Measurements from ENCODE around the gene RALGPS1. TPM values are rescaled to one million over a fixed set of nuclear protein-coding genes. Genes with fewer than 3 reads are reported as not detected.
A peak's percentile ranks its signal among the peaks of the same experiment; 100 is the strongest.

RALGPS1 gene
- polyA plus RNA-seq, 2 donors = 3.8 to 6.4 TPM

- 68 to 76% methylated on average over 5 of the region's 5 CpGs for WGBS, 2 donors
- Histone ChIP-seq H3K9me3 (ENCODE audit: control insufficient read depth in 2 of 2, insufficient read depth in 1 of 2, low read depth in 1 of 2, low read length in 1 of 2) (no peaks in the 10 kb centered on the region), H3K4me3 (ENCODE audit: low read depth in 1 of 2, low read length in 2 of 2) (no peak overlapping the region), H3K27me3 (ENCODE audit: control insufficient read depth in 1 of 2, insufficient read depth in 2 of 2, low read length in 2 of 2) (no peaks in the 10 kb centered on the region), H3K36me3 (ENCODE audit: control insufficient read depth in 2 of 2, insufficient read depth in 2 of 2, low read length in 1 of 2) (no peaks in the 10 kb centered on the region), H3K27ac (ENCODE audit: low read depth in 2 of 2, low read length in 1 of 2) (peak overlapping the region in 1 of 2 donors; percentile 9), H3K4me1 (ENCODE audit: control insufficient read depth in 2 of 2, insufficient read depth in 2 of 2, low read length in 1 of 2) (peaks cover 0 to 1% of the 10 kb centered on the region in 2 donors)
These were observed 244.8 kb downstream of the RALGPS1 start for GRCh38 chr9:127159325-127159801.

GRCh38 chr9:127159949-127160610 lies 245.5 kb downstream of the RALGPS1 start:
- WGBS, 2 donors = 86 to 88% methylated on average over 10 of the region's 10 CpGs
- Histone ChIP-seq H3K36me3 (ENCODE audit: control insufficient read depth in 2 of 2, insufficient read depth in 2 of 2, low read length in 1 of 2) (no peaks in the 10 kb centered on the region), H3K9me3 (ENCODE audit: control insufficient read depth in 2 of 2, insufficient read depth in 1 of 2, low read depth in 1 of 2, low read length in 1 of 2) (no peaks in the 10 kb centered on the region), H3K27ac (ENCODE audit: low read depth in 2 of 2, low read length in 1 of 2) (no peak overlapping the region), H3K4me1 (ENCODE audit: control insufficient read depth in 2 of 2, insufficient read depth in 2 of 2, low read length in 1 of 2) (peaks cover 0 to 1% of the 10 kb centered on the region in 2 donors), H3K4me3 (ENCODE audit: low read depth in 1 of 2, low read length in 2 of 2) (no peak overlapping the region), H3K27me3 (ENCODE audit: control insufficient read depth in 1 of 2, insufficient read depth in 2 of 2, low read length in 2 of 2) (no peaks in the 10 kb centered on the region)

- Histone ChIP-seq H3K4me1 (ENCODE audit: control insufficient read depth in 2 of 2, insufficient read depth in 2 of 2, low read length in 1 of 2) (peaks cover 0 to 1% of the 10 kb centered on the region in 2 donors), H3K36me3 (ENCODE audit: control insufficient read depth in 2 of 2, insufficient read depth in 2 of 2, low read length in 1 of 2) (no peaks in the 10 kb centered on the region), H3K27me3 (ENCODE audit: control insufficient read depth in 1 of 2, insufficient read depth in 2 of 2, low read length in 2 of 2) (no peaks in the 10 kb centered on the region), H3K9me3 (ENCODE audit: control insufficient read depth in 2 of 2, insufficient read depth in 1 of 2, low read depth in 1 of 2, low read length in 1 of 2) (no peaks in the 10 kb centered on the region), H3K4me3 (ENCODE audit: low read depth in 1 of 2, low read length in 2 of 2) (no peak overlapping the region), H3K27ac (ENCODE audit: low read depth in 2 of 2, low read length in 1 of 2) (no peak overlapping the region)
- 96 to 99% methylated on average over 9 of the region's 9 CpGs for WGBS, 2 donors
These were observed 246.6 kb downstream of the RALGPS1 start for GRCh38 chr9:127161081-127161624.

- Histone ChIP-seq H3K36me3 (ENCODE audit: control insufficient read depth in 2 of 2, insufficient read depth in 2 of 2, low read length in 1 of 2) (no peaks in the 10 kb centered on the region), H3K4me1 (ENCODE audit: control insufficient read depth in 2 of 2, insufficient read depth in 2 of 2, low read length in 1 of 2) (peaks cover 3 to 9% of the 10 kb centered on the region in 2 donors), H3K27ac (ENCODE audit: low read depth in 2 of 2, low read length in 1 of 2) (no peak overlapping the region), H3K4me3 (ENCODE audit: low read depth in 1 of 2, low read length in 2 of 2) (no peak overlapping the region), H3K9me3 (ENCODE audit: control insufficient read depth in 2 of 2, insufficient read depth in 1 of 2, low read depth in 1 of 2, low read length in 1 of 2) (no peaks in the 10 kb centered on the region), H3K27me3 (ENCODE audit: control insufficient read depth in 1 of 2, insufficient read depth in 2 of 2, low read length in 2 of 2) (no peaks in the 10 kb centered on the region)
- WGBS, 2 donors = 60 to 63% methylated on average over 9 of the region's 9 CpGs
These were observed 247.7 kb downstream of the RALGPS1 start for GRCh38 chr9:127162046-127162863.

GRCh38 chr9:127162864-127163365 lies 248.3 kb downstream of the RALGPS1 start:
- H3K27me3 ChIP-seq (ENCODE audit: control insufficient read depth in 1 of 2, insufficient read depth in 2 of 2, low read length in 2 of 2) = no peaks in the 10 kb centered on the region
- no peak overlapping the region for H3K27ac ChIP-seq (ENCODE audit: low read depth in 2 of 2, low read length in 1 of 2)
- H3K4me3 ChIP-seq (ENCODE audit: low read depth in 1 of 2, low read length in 2 of 2) = no peak overlapping the region
- H3K9me3 ChIP-seq (ENCODE audit: control insufficient read depth in 2 of 2, insufficient read depth in 1 of 2, low read depth in 1 of 2, low read length in 1 of 2) = no peaks in the 10 kb centered on the region
- no peaks in the 10 kb centered on the region for H3K36me3 ChIP-seq (ENCODE audit: control insufficient read depth in 2 of 2, insufficient read depth in 2 of 2, low read length in 1 of 2)
- WGBS, 2 donors = 87 to 89% methylated on average over 4 of the region's 4 CpGs
- peaks cover 3 to 14% of the 10 kb centered on the region in 2 donors for H3K4me1 ChIP-seq (ENCODE audit: control insufficient read depth in 2 of 2, insufficient read depth in 2 of 2, low read length in 1 of 2)

GRCh38 chr9:127163409-127163808 lies 248.8 kb downstream of the RALGPS1 start:
- Histone ChIP-seq H3K27ac (ENCODE audit: low read depth in 2 of 2, low read length in 1 of 2) (no peak overlapping the region), H3K4me3 (ENCODE audit: low read depth in 1 of 2, low read length in 2 of 2) (no peak overlapping the region), H3K9me3 (ENCODE audit: control insufficient read depth in 2 of 2, insufficient read depth in 1 of 2, low read depth in 1 of 2, low read length in 1 of 2) (no peaks in the 10 kb centered on the region), H3K36me3 (ENCODE audit: control insufficient read depth in 2 of 2, insufficient read depth in 2 of 2, low read length in 1 of 2) (no peaks in the 10 kb centered on the region), H3K27me3 (ENCODE audit: control insufficient read depth in 1 of 2, insufficient read depth in 2 of 2, low read length in 2 of 2) (no peaks in the 10 kb centered on the region), H3K4me1 (ENCODE audit: control insufficient read depth in 2 of 2, insufficient read depth in 2 of 2, low read length in 1 of 2) (peaks cover 3 to 14% of the 10 kb centered on the region in 2 donors)
- WGBS, 2 donors = 25 to 53% methylated on average over 2 of the region's 2 CpGs

- Histone ChIP-seq H3K9me3 (ENCODE audit: control insufficient read depth in 2 of 2, insufficient read depth in 1 of 2, low read depth in 1 of 2, low read length in 1 of 2) (no peaks in the 10 kb centered on the region), H3K4me1 (ENCODE audit: control insufficient read depth in 2 of 2, insufficient read depth in 2 of 2, low read length in 1 of 2) (peaks cover 3 to 14% of the 10 kb centered on the region in 2 donors), H3K27ac (ENCODE audit: low read depth in 2 of 2, low read length in 1 of 2) (no peak overlapping the region), H3K27me3 (ENCODE audit: control insufficient read depth in 1 of 2, insufficient read depth in 2 of 2, low read length in 2 of 2) (no peaks in the 10 kb centered on the region), H3K36me3 (ENCODE audit: control insufficient read depth in 2 of 2, insufficient read depth in 2 of 2, low read length in 1 of 2) (no peaks in the 10 kb centered on the region), H3K4me3 (ENCODE audit: low read depth in 1 of 2, low read length in 2 of 2) (no peak overlapping the region)
- 90 to 94% methylated on average over 4 of the region's 4 CpGs for WGBS, 2 donors
These were observed 250.5 kb downstream of the RALGPS1 start for GRCh38 chr9:127165116-127165515.

- Histone ChIP-seq H3K4me1 (ENCODE audit: control insufficient read depth in 2 of 2, insufficient read depth in 2 of 2, low read length in 1 of 2) (peaks cover 3 to 17% of the 10 kb centered on the region in 2 donors), H3K27ac (ENCODE audit: low read depth in 2 of 2, low read length in 1 of 2) (peak overlapping the region in 1 of 2 donors; percentile 59), H3K4me3 (ENCODE audit: low read depth in 1 of 2, low read length in 2 of 2) (no peak overlapping the region), H3K36me3 (ENCODE audit: control insufficient read depth in 2 of 2, insufficient read depth in 2 of 2, low read length in 1 of 2) (no peaks in the 10 kb centered on the region), H3K27me3 (ENCODE audit: control insufficient read depth in 1 of 2, insufficient read depth in 2 of 2, low read length in 2 of 2) (no peaks in the 10 kb centered on the region), H3K9me3 (ENCODE audit: control insufficient read depth in 2 of 2, insufficient read depth in 1 of 2, low read depth in 1 of 2, low read length in 1 of 2) (no peaks in the 10 kb centered on the region)
- WGBS, 2 donors = 87 to 89% methylated on average over 5 of the region's 5 CpGs
These were observed 251.5 kb downstream of the RALGPS1 start for GRCh38 chr9:127166111-127166510.

- H3K4me1 ChIP-seq (ENCODE audit: control insufficient read depth in 2 of 2, insufficient read depth in 2 of 2, low read length in 1 of 2) = peaks cover 3 to 17% of the 10 kb centered on the region in 2 donors
- 64 to 74% methylated on average over 12 of the region's 12 CpGs for WGBS, 2 donors
- peak overlapping the region; percentile 72 to 87 for H3K27ac ChIP-seq (ENCODE audit: low read depth in 2 of 2, low read length in 1 of 2)
These were observed 252.3 kb downstream of the RALGPS1 start for GRCh38 chr9:127166651-127167524.

More at GRCh38 chr9:127166651-127167524, 252.3 kb downstream of the RALGPS1 start:
- no peaks in the 10 kb centered on the region for H3K36me3 ChIP-seq (ENCODE audit: control insufficient read depth in 2 of 2, insufficient read depth in 2 of 2, low read length in 1 of 2)
- no peak overlapping the region for H3K4me3 ChIP-seq (ENCODE audit: low read depth in 1 of 2, low read length in 2 of 2)
- H3K9me3 ChIP-seq (ENCODE audit: control insufficient read depth in 2 of 2, insufficient read depth in 1 of 2, low read depth in 1 of 2, low read length in 1 of 2) = no peaks in the 10 kb centered on the region
- no peaks in the 10 kb centered on the region for H3K27me3 ChIP-seq (ENCODE audit: control insufficient read depth in 1 of 2, insufficient read depth in 2 of 2, low read length in 2 of 2)
